ENCODE results near the gene CENPF. TPM values are rescaled to one million over a fixed set of nuclear protein-coding genes. Genes with fewer than 3 reads are reported as not detected.

The CENPF gene
- 1 to 10 TPM in 2 of 4 donors, under 1 TPM in 2; 0.25 to 1.9 (median 0.92) TPM for total RNA-seq

- Histone ChIP-seq H3K4me3 (peak within 1 kb of the TSS; percentile 75 to 81 (median 79)), H3K27ac (peak within 1 kb of the TSS in 3 of 4 donors; percentile 61 to 63 (median 63)), H3K9me3 (no peaks in the 10 kb centered on the region), H3K27me3 (no peaks in the 10 kb centered on the region), H3K36me3 (no peaks in the 10 kb centered on the region), H3K4me1 (peaks cover 5 to 12% of the 10 kb centered on the region in 2 donors)
- intact Hi-C loops (cut with DNase I; ENCODE audit: low total_unique reads) (no loop called here), in situ Hi-C loops (cut with MboI; ENCODE audit: low sequenced_read_pairs in 4 of 4) (no loop called here)
- DNase-seq (peak; percentile 94 to 97), ATAC-seq (peak; percentile 100)
- TF ChIP-seq CTCF (IDR thresholded peaks at IDR 0.05 in 4 of 5, conservative IDR thresholded peaks at IDR 0.05 in 1 of 5) (peak in 3 of 5 experiments; percentile 21 to 50 (median 42)), POLR2A (IDR thresholded peaks at IDR 0.05) (no peak)
These were observed at the start of gene CENPF for GRCh38 chr1:214602764-214603657. Gene CENPF, plus strand, starts transcription at chr1:214603195. Its CDS starts 10,560 bp downstream, at chr1:214613755.

- Histone ChIP-seq H3K27me3 (no peaks in the 10 kb centered on the region), H3K27ac (no peak overlapping the region), H3K9me3 (no peaks in the 10 kb centered on the region), H3K36me3 (no peaks in the 10 kb centered on the region), H3K4me3 (no peak overlapping the region), H3K4me1 (peaks cover 6 to 10% of the 10 kb centered on the region in 2 donors)
- TF ChIP-seq CTCF (IDR thresholded peaks at IDR 0.05 in 4 of 5, conservative IDR thresholded peaks at IDR 0.05 in 1 of 5) (no peak), POLR2A (IDR thresholded peaks at IDR 0.05) (no peak)
- DNase-seq (no peak), ATAC-seq (no peak)
- in situ Hi-C loops (cut with MboI; ENCODE audit: low sequenced_read_pairs in 4 of 4) (no loop called here), intact Hi-C loops (cut with DNase I; ENCODE audit: low total_unique reads) (loop anchor here (5.0 kb wide), 1 partner anchor 76 kb away; no protein-coding TSS in a partner anchor)
These were observed 44.9 kb upstream of the CENPF start for GRCh38 chr1:214557952-214558735.

- TF ChIP-seq POLR2A (IDR thresholded peaks at IDR 0.05) (no peak), CTCF (IDR thresholded peaks at IDR 0.05 in 4 of 5, conservative IDR thresholded peaks at IDR 0.05 in 1 of 5) (no peak)
- Histone ChIP-seq H3K4me1 (no peaks in the 10 kb centered on the region), H3K9me3 (no peaks in the 10 kb centered on the region), H3K4me3 (no peak overlapping the region), H3K27me3 (no peaks in the 10 kb centered on the region), H3K36me3 (no peaks in the 10 kb centered on the region), H3K27ac (no peak overlapping the region)
- intact Hi-C loops (cut with DNase I; ENCODE audit: low total_unique reads), result no loop called here
- ATAC-seq (no peak), DNase-seq (no peak)
- in situ Hi-C loops (cut with MboI; ENCODE audit: low sequenced_read_pairs in 4 of 4), result no loop called here
These were observed 39.1 kb upstream of the CENPF start for GRCh38 chr1:214563881-214564280.

GRCh38 chr1:214565310-214565709 is 37.7 kb upstream of the CENPF start:
- intact Hi-C loops (cut with DNase I; ENCODE audit: low total_unique reads), result no loop called here
- Histone ChIP-seq H3K27ac (no peak overlapping the region), H3K36me3 (no peaks in the 10 kb centered on the region), H3K4me3 (no peak overlapping the region), H3K9me3 (no peaks in the 10 kb centered on the region), H3K4me1 (no peaks in the 10 kb centered on the region), H3K27me3 (no peaks in the 10 kb centered on the region)
- in situ Hi-C loops (cut with MboI; ENCODE audit: low sequenced_read_pairs in 4 of 4), result no loop called here
- TF ChIP-seq POLR2A (IDR thresholded peaks at IDR 0.05) (no peak), CTCF (IDR thresholded peaks at IDR 0.05 in 4 of 5, conservative IDR thresholded peaks at IDR 0.05 in 1 of 5) (no peak)
- DNase-seq (no peak), ATAC-seq (no peak)
